ENCODE results near the gene DMWD.

DNA sequence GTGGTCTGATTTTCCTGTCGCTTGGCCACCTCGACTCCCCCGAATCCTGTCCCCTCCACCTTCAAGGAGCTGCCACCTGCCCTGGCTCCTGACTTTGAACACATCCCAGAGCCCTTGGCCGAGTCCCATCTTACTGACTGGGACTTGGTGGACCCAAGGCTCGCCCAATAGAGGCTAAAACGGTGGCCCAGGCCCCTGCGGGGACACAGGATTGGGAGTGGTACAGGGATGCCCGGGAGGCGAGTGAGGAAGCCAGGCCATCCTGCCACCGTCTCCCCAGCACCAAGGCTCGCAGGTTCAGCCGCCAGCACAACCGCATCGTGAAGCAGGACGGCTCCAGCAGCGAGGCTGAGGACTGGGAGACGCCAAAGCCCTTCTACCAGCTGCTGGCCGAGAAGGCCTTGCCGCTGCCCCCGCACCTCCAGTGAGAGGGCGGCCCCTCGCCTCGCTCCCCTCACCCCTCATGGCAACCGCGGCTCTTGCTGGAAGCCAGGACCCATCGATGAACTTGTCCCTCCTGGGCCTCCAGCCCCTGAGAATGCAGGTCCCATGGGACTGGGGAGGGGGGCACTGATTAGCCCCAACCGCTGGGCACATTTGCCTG lies 28.9 kb downstream of the DMWD start:
- TF ChIP-seq, protein P1, sequence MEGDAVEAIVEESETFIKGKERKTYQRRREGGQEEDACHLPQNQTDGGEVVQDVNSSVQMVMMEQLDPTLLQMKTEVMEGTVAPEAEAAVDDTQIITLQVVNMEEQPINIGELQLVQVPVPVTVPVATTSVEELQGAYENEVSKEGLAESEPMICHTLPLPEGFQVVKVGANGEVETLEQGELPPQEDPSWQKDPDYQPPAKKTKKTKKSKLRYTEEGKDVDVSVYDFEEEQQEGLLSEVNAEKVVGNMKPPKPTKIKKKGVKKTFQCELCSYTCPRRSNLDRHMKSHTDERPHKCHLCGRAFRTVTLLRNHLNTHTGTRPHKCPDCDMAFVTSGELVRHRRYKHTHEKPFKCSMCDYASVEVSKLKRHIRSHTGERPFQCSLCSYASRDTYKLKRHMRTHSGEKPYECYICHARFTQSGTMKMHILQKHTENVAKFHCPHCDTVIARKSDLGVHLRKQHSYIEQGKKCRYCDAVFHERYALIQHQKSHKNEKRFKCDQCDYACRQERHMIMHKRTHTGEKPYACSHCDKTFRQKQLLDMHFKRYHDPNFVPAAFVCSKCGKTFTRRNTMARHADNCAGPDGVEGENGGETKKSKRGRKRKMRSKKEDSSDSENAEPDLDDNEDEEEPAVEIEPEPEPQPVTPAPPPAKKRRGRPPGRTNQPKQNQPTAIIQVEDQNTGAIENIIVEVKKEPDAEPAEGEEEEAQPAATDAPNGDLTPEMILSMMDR (IDR thresholded peaks at IDR 0.05; ENCODE audit: insufficient read depth, low read length): no peak
- TF ChIP-seq, protein P2, sequence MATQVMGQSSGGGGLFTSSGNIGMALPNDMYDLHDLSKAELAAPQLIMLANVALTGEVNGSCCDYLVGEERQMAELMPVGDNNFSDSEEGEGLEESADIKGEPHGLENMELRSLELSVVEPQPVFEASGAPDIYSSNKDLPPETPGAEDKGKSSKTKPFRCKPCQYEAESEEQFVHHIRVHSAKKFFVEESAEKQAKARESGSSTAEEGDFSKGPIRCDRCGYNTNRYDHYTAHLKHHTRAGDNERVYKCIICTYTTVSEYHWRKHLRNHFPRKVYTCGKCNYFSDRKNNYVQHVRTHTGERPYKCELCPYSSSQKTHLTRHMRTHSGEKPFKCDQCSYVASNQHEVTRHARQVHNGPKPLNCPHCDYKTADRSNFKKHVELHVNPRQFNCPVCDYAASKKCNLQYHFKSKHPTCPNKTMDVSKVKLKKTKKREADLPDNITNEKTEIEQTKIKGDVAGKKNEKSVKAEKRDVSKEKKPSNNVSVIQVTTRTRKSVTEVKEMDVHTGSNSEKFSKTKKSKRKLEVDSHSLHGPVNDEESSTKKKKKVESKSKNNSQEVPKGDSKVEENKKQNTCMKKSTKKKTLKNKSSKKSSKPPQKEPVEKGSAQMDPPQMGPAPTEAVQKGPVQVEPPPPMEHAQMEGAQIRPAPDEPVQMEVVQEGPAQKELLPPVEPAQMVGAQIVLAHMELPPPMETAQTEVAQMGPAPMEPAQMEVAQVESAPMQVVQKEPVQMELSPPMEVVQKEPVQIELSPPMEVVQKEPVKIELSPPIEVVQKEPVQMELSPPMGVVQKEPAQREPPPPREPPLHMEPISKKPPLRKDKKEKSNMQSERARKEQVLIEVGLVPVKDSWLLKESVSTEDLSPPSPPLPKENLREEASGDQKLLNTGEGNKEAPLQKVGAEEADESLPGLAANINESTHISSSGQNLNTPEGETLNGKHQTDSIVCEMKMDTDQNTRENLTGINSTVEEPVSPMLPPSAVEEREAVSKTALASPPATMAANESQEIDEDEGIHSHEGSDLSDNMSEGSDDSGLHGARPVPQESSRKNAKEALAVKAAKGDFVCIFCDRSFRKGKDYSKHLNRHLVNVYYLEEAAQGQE (IDR thresholded peaks at IDR 0.05; ENCODE audit: insufficient replicate concordance, low read depth): no peak
- TF ChIP-seq POLR2AphosphoS5 (IDR thresholded peaks at IDR 0.05; ENCODE audit: low read depth) (no peak), GABPA (IDR thresholded peaks at IDR 0.05; ENCODE audit: low read depth) (no peak)
